ENCODE data around the gene ZNF598. TPM values are rescaled to one million over a fixed set of nuclear protein-coding genes. Genes with fewer than 3 reads are reported as not detected.

The ZNF598 gene
- total RNA-seq, 1 donor from 2014 or later, result 14.5 TPM

DNA sequence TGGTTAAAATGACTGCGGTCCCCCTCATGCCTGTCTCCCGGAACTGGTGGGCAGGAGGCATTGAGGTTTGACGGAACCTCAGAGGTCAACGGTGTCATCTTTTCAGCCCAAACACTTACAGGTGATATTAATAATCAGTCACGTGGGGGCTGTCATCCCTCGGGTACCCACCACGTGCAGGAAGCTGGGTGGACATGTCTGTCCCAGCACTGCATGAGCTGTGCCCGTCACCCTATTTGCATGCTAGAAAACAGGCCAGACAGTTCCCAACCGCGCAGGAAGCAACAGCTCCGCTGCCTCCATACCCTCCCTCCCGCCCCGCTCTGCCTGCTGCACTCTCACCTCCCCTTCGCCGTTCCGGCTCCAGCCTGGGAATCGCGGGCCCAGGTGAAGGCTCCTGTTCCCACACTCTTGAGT is 18.5 kb downstream of the ZNF598 start:
- no peak overlapping the region for H3K27ac ChIP-seq (replicated peaks)
- no peak for DNase-seq
- H3K9me3 ChIP-seq (replicated peaks), result peaks cover 4% of the 10 kb centered on the region
- peaks cover 12% of the 10 kb centered on the region for H3K36me3 ChIP-seq
- peaks cover 31% of the 10 kb centered on the region for H3K4me1 ChIP-seq
- peaks cover 47% of the 10 kb centered on the region for H3K27me3 ChIP-seq (ENCODE audit: low read depth)
- H3K4me3 ChIP-seq, result peak overlapping the region; percentile 66
- TF ChIP-seq, protein P1, sequence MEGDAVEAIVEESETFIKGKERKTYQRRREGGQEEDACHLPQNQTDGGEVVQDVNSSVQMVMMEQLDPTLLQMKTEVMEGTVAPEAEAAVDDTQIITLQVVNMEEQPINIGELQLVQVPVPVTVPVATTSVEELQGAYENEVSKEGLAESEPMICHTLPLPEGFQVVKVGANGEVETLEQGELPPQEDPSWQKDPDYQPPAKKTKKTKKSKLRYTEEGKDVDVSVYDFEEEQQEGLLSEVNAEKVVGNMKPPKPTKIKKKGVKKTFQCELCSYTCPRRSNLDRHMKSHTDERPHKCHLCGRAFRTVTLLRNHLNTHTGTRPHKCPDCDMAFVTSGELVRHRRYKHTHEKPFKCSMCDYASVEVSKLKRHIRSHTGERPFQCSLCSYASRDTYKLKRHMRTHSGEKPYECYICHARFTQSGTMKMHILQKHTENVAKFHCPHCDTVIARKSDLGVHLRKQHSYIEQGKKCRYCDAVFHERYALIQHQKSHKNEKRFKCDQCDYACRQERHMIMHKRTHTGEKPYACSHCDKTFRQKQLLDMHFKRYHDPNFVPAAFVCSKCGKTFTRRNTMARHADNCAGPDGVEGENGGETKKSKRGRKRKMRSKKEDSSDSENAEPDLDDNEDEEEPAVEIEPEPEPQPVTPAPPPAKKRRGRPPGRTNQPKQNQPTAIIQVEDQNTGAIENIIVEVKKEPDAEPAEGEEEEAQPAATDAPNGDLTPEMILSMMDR (IDR thresholded peaks at IDR 0.05; ENCODE audit: borderline replicate concordance), result no peak
- intact Hi-C loops (cut with micrococcal nuclease), result no loop called here

DNA sequence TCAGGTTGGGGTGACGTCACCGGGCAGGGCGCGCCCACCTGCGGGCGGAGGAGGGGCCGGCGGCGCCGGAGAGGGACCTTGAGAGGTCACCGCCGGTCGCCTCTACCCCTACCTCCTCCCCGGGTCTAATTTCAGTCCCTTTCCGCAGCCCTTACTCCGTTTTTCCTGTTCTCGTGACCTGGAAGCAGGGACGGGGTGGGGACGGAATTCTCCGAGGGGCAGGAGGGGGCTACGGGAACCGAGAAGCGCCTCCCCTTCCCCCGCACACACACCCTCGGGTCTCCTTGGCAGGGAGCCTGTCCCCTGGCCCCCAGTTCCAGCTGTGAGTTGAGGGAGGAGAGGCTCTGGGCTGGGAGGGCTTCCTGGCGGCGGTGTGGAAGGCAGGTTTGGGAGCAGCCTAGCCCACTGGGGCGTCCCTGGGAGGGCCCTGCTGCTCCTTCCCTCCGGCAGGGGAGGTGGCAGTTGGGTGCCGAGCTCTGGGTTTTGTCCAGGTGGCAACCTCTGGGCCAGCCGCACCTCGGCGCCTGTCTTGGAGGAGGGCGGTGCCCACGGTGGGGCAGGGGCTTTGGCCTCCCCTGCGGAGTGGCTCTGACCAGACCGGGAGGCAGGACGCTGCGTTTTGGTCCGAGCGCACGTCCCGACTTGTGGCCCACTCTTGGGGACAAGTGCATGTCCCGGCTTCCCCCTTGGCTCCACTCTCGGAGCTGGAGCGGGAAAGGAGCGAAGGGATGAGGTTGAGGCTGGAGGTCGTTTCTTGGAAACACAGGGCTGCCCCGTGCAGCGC is 19.1 kb downstream of the ZNF598 start:
- DNase-seq, result no peak
- peaks cover 36% of the 10 kb centered on the region for H3K4me1 ChIP-seq
- no peak overlapping the region for H3K27ac ChIP-seq (replicated peaks)
- H3K9me3 ChIP-seq (replicated peaks), result peaks cover 4% of the 10 kb centered on the region
- peaks cover 18% of the 10 kb centered on the region for H3K36me3 ChIP-seq
- intact Hi-C loops (cut with micrococcal nuclease), result no loop called here
- TF ChIP-seq, protein P1 (IDR thresholded peaks at IDR 0.05; ENCODE audit: borderline replicate concordance), result no peak
- H3K27me3 ChIP-seq (ENCODE audit: low read depth), result peaks cover 47% of the 10 kb centered on the region
- peak overlapping the region; percentile 66 for H3K4me3 ChIP-seq

DNA sequence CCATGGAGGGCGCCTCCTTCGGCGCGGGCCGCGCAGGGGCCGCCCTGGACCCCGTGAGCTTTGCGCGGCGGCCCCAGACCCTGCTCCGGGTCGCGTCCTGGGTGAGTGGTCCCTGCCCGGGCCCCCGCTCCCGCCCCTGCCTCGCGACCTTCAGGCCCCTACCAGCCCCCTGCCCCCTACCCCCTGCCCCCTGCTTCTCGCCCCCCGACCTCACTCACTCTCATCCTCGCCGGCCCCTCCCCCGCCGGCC is 19.6 kb downstream of the ZNF598 start:
- Histone ChIP-seq H3K4me1 (peaks cover 41% of the 10 kb centered on the region), H3K9me3 (replicated peaks) (peaks cover 4% of the 10 kb centered on the region), H3K36me3 (peaks cover 21% of the 10 kb centered on the region), H3K27ac (replicated peaks) (no peak overlapping the region), H3K27me3 (ENCODE audit: low read depth) (peaks cover 47% of the 10 kb centered on the region), H3K4me3 (peak overlapping the region; percentile 66)
- intact Hi-C loops (cut with micrococcal nuclease), result no loop called here
- TF ChIP-seq, protein P1 (IDR thresholded peaks at IDR 0.05; ENCODE audit: borderline replicate concordance), result no peak
- DNase-seq, result no peak

DNA sequence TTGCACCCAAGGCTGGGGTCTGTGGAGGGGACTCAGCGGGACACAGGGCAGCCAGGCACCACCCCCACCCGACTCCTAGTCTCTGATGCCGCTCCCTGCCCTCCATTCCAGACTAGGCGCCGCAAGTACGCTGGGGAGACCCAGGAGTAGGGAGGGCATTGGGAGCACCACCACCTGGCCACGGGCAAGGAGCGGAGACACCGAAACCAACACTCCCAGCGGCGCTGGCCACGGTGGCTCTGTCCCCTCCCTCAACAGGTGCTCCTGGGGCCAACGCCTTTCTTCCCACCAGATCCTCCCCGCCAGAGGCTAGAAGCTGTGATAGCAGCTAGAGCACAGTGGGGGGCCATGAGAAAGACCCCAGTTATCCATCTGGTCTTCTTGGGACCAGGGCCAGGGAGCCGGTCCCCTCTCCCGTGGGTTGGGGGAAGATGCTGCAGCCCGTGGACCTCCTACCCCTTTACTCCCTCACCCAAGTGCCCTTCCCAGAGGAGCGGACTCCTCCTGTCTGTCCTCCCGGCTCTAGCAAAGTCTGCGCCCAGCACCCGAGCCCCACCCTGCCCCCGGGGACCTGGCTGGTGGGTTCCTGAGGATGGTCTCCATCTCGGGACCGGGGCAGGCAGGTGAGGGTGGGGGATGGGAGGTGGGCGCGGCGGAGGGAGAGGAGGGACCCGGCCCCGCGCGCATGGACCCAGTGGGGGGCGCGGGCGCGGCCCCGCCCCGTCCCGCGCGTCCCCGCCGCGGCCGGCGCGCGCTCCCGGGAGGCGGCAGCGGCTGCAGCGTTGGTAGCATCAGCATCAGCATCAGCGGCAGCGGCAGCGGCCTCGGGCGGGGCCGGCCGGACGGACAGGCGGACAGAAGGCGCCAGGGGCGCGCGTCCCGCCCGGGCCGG is 20.2 kb downstream of the ZNF598 start, which contains the start of gene SYNGR3:
Gene SYNGR3, plus strand, starts transcription at position 762 of the 892 bp plus-strand sequence. CDS start 133 bp downstream, outside the sequence.
- Histone ChIP-seq H3K9me3 (replicated peaks) (peaks cover 4% of the 10 kb centered on the region), H3K36me3 (peaks cover 21% of the 10 kb centered on the region), H3K27ac (replicated peaks) (no peak within 1 kb of the TSS), H3K27me3 (ENCODE audit: low read depth) (peaks cover 47% of the 10 kb centered on the region), H3K4me1 (peaks cover 46% of the 10 kb centered on the region), H3K4me3 (peak within 1 kb of the TSS; percentile 66)
- TF ChIP-seq, protein P1 (IDR thresholded peaks at IDR 0.05; ENCODE audit: borderline replicate concordance), result no peak
- intact Hi-C loops (cut with micrococcal nuclease), result no loop called here
- no peak for DNase-seq

DNA sequence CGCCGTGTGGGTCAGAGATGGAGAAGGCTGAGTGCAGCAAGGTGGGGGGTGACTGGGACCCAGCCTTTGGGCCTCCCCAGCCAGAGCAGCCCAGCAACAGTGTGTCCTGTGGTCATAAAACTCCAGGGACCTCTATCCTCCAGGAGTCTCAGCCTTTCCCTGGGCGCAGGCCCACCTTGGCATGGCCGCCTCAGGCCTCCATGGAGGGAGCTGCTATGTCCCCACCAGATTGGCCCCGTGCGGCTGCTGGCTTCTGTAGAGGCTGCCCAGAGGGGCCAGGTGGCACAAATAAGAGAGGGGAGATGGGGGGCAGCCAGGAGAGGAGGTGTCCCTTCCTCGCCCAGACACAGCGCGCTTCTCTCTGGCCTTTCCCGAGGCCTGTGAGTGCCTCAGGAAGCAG is 22.4 kb downstream of the ZNF598 start:
- DNase-seq, result no peak
- Histone ChIP-seq H3K36me3 (peaks cover 21% of the 10 kb centered on the region), H3K9me3 (replicated peaks) (no peaks in the 10 kb centered on the region), H3K27me3 (ENCODE audit: low read depth) (peaks cover 55% of the 10 kb centered on the region), H3K4me1 (peaks cover 55% of the 10 kb centered on the region), H3K4me3 (no peak overlapping the region), H3K27ac (replicated peaks) (no peak overlapping the region)
- intact Hi-C loops (cut with micrococcal nuclease), result no loop called here
- TF ChIP-seq, protein P1 (IDR thresholded peaks at IDR 0.05; ENCODE audit: borderline replicate concordance), result no peak

All from left ventricle myocardium inferior (tissue), 1 donor.